Measurements from ENCODE around the gene SMIM5. TPM values are rescaled to one million over a fixed set of nuclear protein-coding genes. Genes with fewer than 3 reads are reported as not detected.

SMIM5 gene
- total RNA-seq, 1 experiment from 2014 or later, result 0.09 TPM

GRCh38 chr17:75652934-75653549 is 19.8 kb downstream of the SMIM5 start:
- no peak overlapping the region for H3K27ac Mint-ChIP-seq (ENCODE audit: low read depth, unreplicated experiment)
- ChIA-PET CTCF (interaction anchor here (0.6 to 9.0 kb wide), 3 partner anchors 19 to 131 kb away, joined by 3 to 75 read pairs (median 3); partner anchors contain the start of gene SMIM5), POLR2A (interaction anchor here (1.6 kb wide), 1 partner anchor 131 kb away, joined by 3 read pairs; the partner anchor contains the start of gene UNK)
- H3K36me3 Mint-ChIP-seq (ENCODE audit: insufficient read depth, unreplicated experiment), result peaks cover 69% of the 10 kb centered on the region
- peak; percentile 38 for DNase-seq (ENCODE audit: unreplicated experiment)
- TF ChIP-seq CTCF (IDR thresholded peaks at IDR 0.05; ENCODE audit: unreplicated experiment), result peak; percentile 54
- intact Hi-C loops (cut with micrococcal nuclease), result no loop called here
- H3K4me1 Mint-ChIP-seq (ENCODE audit: insufficient read depth, unreplicated experiment), result no peaks in the 10 kb centered on the region
- H3K9me3 Mint-ChIP-seq (ENCODE audit: unreplicated experiment), result no peaks in the 10 kb centered on the region
- H3K27me3 Mint-ChIP-seq (ENCODE audit: insufficient read depth, unreplicated experiment), result no peaks in the 10 kb centered on the region
- H3K4me3 Mint-ChIP-seq (ENCODE audit: unreplicated experiment), result no peak overlapping the region
- no TSS peak for BruUV-seq (replicated peaks)

DNA sequence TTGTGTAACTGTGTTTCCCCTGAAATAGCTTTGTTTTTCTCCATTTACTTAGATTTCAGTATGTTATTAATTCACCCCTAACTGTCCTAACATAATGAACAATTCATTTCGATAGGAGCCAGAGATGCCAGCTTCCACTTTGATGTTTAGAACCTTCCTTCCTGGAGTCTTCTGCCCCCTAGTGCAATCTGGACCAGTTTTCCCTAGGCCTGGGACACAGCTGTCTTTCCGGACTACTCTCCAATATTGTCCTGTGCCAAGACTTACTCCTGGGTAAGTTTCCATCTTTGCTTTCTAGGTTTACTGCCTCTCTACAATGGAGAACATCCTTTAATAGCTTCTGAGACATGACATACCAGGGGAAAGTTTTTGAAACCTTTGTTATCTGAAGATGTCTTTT is 20.9 kb downstream of the SMIM5 start:
- no peak overlapping the region for H3K27ac Mint-ChIP-seq (ENCODE audit: low read depth, unreplicated experiment)
- H3K4me1 Mint-ChIP-seq (ENCODE audit: insufficient read depth, unreplicated experiment), result no peaks in the 10 kb centered on the region
- H3K36me3 Mint-ChIP-seq (ENCODE audit: insufficient read depth, unreplicated experiment), result peaks cover 64% of the 10 kb centered on the region
- H3K9me3 Mint-ChIP-seq (ENCODE audit: unreplicated experiment), result no peaks in the 10 kb centered on the region
- no peaks in the 10 kb centered on the region for H3K27me3 Mint-ChIP-seq (ENCODE audit: insufficient read depth, unreplicated experiment)
- BruUV-seq (replicated peaks), result no TSS peak
- no peak overlapping the region for H3K4me3 Mint-ChIP-seq (ENCODE audit: unreplicated experiment)
- peak; percentile 20 for DNase-seq (ENCODE audit: unreplicated experiment)
- ChIA-PET CTCF (interaction anchor here (0.5 to 5.9 kb wide), 6 partner anchors 13 to 52 kb away, joined by 3 to 52 read pairs (median 3); partner anchors contain the start of gene SMIM5), POLR2A (interaction anchor here (0.5 to 2.0 kb wide), 5 partner anchors 12 to 375 kb away, joined by 3 to 10 read pairs (median 3); partner anchors contain the start of genes RECQL5 and SAP30BP)
- TF ChIP-seq CTCF (IDR thresholded peaks at IDR 0.05; ENCODE audit: unreplicated experiment), result no peak
- intact Hi-C loops (cut with micrococcal nuclease), result no loop called here

DNA sequence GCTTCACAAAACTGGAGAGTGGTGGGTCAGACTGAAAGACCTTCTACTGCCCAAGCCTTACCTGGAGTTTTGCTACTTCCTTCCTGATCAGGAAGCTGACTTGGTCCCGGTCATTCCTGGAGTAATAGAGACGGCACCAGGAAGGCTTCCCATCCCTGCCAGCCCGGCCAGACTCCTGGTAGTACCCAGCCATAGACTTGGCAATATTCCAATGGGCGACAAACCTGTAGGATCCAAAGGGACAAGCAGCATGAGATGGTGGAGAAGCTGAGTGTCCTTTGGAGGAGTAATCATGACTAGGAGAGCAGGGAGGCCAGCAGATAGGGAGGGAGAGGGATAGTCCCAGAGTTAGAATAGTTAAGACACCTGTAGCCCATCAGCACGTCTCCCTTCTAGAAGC is 25.0 kb downstream of the SMIM5 start:
- Mint-ChIP-seq H3K36me3 (ENCODE audit: insufficient read depth, unreplicated experiment) (peaks cover 74% of the 10 kb centered on the region), H3K9me3 (ENCODE audit: unreplicated experiment) (no peaks in the 10 kb centered on the region), H3K27ac (ENCODE audit: low read depth, unreplicated experiment) (no peak overlapping the region), H3K4me3 (ENCODE audit: unreplicated experiment) (no peak overlapping the region), H3K4me1 (ENCODE audit: insufficient read depth, unreplicated experiment) (no peaks in the 10 kb centered on the region), H3K27me3 (ENCODE audit: insufficient read depth, unreplicated experiment) (no peaks in the 10 kb centered on the region)
- intact Hi-C loops (cut with micrococcal nuclease), result no loop called here
- no TSS peak for BruUV-seq (replicated peaks)
- ChIA-PET CTCF (interaction anchor here (0.6 to 5.9 kb wide), 6 partner anchors 12 to 547 kb away, joined by 3 to 52 read pairs (median 4); partner anchors contain the start of gene SMIM5), POLR2A (interaction anchor here (0.7 to 4.2 kb wide), 3 partner anchors 9 to 122 kb away, joined by 3 to 25 read pairs (median 3); partner anchors contain the start of genes RECQL5 and SAP30BP)
- no peak for DNase-seq (ENCODE audit: unreplicated experiment)
- TF ChIP-seq CTCF (IDR thresholded peaks at IDR 0.05; ENCODE audit: unreplicated experiment), result no peak

GRCh38 chr17:75661531-75661930 is 28.3 kb downstream of the SMIM5 start:
- peaks cover 9% of the 10 kb centered on the region for H3K4me1 Mint-ChIP-seq (ENCODE audit: insufficient read depth, unreplicated experiment)
- no peak for DNase-seq (ENCODE audit: unreplicated experiment)
- no peak overlapping the region for H3K27ac Mint-ChIP-seq (ENCODE audit: low read depth, unreplicated experiment)
- POLR2A ChIA-PET, result interaction anchor here (0.8 to 1.2 kb wide), 2 partner anchors 28 to 118 kb away, joined by 3 to 7 read pairs; partner anchors contain the start of gene SMIM5
- BruUV-seq (replicated peaks), result no TSS peak
- H3K27me3 Mint-ChIP-seq (ENCODE audit: insufficient read depth, unreplicated experiment), result no peaks in the 10 kb centered on the region
- intact Hi-C loops (cut with micrococcal nuclease), result no loop called here
- CTCF ChIA-PET, result interaction anchor here (1.0 kb wide), 1 partner anchor 28 kb away, joined by 8 read pairs; the partner anchor contains the start of gene SMIM5
- TF ChIP-seq CTCF (IDR thresholded peaks at IDR 0.05; ENCODE audit: unreplicated experiment), result no peak
- H3K4me3 Mint-ChIP-seq (ENCODE audit: unreplicated experiment), result no peak overlapping the region
- no peaks in the 10 kb centered on the region for H3K9me3 Mint-ChIP-seq (ENCODE audit: unreplicated experiment)
- H3K36me3 Mint-ChIP-seq (ENCODE audit: insufficient read depth, unreplicated experiment), result peaks cover 67% of the 10 kb centered on the region

Measured in MCF 10A (cell line).